Body of pancreas (tissue), 4 donors: ENCODE data around the gene TIMM17A.

Experiments
- CTCF ChIP-seq, 7 experiments: fragments of 450-650 bp in 4 of 7; fragments of 200-600 bp in 3 of 7; sonication (generic) in 3 of 7; IDR thresholded peaks; one replicate each; pipeline ENCODE4 v1.5.1; 2016 to 2019; ENCODE audit warnings: antibody characterized with exemption in 7 of 7
- POLR2A ChIP-seq, 3 donors: fragments of 450-650 bp; IDR thresholded peaks; one replicate each; pipeline ENCODE4 v1.6.1; 2016; ENCODE audit warnings: antibody characterized with exemption in 3 of 3, mild to moderate bottlenecking in 2 of 3

GRCh38 chr1:201954263-201955008, 867 bp upstream of the TIMM17A start:
- TF ChIP-seq CTCF (IDR thresholded peaks at IDR 0.05): no peak
- TF ChIP-seq POLR2A (IDR thresholded peaks at IDR 0.05): no peak
